Panc1 (cell line): Measurements from ENCODE around the gene RASA3.

Source experiments
- CTCF ChIP-seq: fragments of 450-650 bp; IDR thresholded peaks from 2 replicates; pipeline ENCODE4 v1.5.1; 2017; ENCODE audit warnings: mild to moderate bottlenecking
- POLR2AphosphoS5 ChIP-seq: IDR thresholded peaks from 2 replicates; pipeline ENCODE4 v1.6.1; 2012; ENCODE audit warnings: mild to moderate bottlenecking, low read depth, low read length, moderate library complexity
- REST ChIP-seq, 2 experiments: IDR thresholded peaks; 2 replicates each; pipeline ENCODE4 v1.6.1; 2011 to 2012; ENCODE audit warnings: low read depth in 2 of 2, control low read depth in 1 of 2, low read length in 1 of 2, mild to moderate bottlenecking in 1 of 2, moderate library complexity in 1 of 2; ENCODE audit not compliant: insufficient read depth in 1 of 2
- SIN3A ChIP-seq: IDR thresholded peaks from 2 replicates; pipeline ENCODE4 v1.6.1; 2012; ENCODE audit warnings: low read depth, mild to moderate bottlenecking, low read length, moderate library complexity, borderline replicate concordance; ENCODE audit not compliant: insufficient read depth

GRCh38 chr13:114027826-114028225 lies 104.6 kb downstream of the RASA3 start:
- no peak for TF ChIP-seq CTCF
- TF ChIP-seq REST (IDR thresholded peaks at IDR 0.05; ENCODE audit: insufficient read depth in 1 of 2, low read depth in 2 of 2, low read length in 1 of 2), result no peak
- TF ChIP-seq POLR2AphosphoS5, result no peak
- TF ChIP-seq SIN3A, result no peak
